Activated CD4-positive, alpha-beta T cell treated with anti-CD3 and anti-CD28 coated beads for 4 hours (primary cell): ENCODE results near the gene PBXIP1.
"Not testable (repeated sequence)": the region's sequence is repeated elsewhere in the genome, so short reads cannot be mapped to it uniquely, and the experiment has no call there.

Experiments
- DNase-seq, 2 donors: peaks; one replicate each; pipeline ENCODE4 v3.0.0-alpha.2; 2020

Gene PBXIP1

DNA sequence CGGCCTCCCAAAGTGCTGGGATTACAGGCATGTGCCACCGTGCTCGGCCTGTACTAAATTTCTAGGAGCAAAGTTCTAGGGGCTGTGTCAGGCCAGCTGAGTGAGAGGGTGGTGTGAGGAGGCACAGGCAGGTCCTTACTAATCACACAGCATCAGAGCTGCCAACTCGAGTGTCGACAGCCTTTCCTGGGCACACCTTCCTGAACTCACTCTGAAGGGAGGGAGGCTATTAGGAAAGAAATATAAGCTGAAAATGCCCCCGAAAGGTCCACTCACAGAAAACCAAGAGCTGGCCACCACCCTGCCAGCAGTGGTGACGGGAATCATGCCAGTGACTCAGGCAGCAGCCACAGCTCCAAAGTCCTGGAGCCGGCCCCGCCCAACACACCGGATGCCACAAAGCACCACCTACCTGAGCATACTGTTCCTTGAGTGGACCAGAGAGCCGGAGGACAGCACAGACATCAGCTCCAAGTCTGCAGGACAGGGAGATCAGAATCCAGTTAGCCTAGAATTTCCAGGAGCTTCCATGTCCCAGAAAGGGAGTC, 23.9 kb downstream of the PBXIP1 start:
- DNase-seq = no peak

GRCh38 chr1:154926201-154926600, 29.7 kb downstream of the PBXIP1 start:
- no peak for DNase-seq

GRCh38 chr1:154925335-154926170, 30.3 kb downstream of the PBXIP1 start:
- DNase-seq = no peak

- no peak for DNase-seq
Measured at GRCh38 chr1:154923695-154924094, 32.2 kb downstream of the PBXIP1 start.

GRCh38 chr1:154913273-154913672, 42.6 kb downstream of the PBXIP1 start:
- no peak for DNase-seq

DNA sequence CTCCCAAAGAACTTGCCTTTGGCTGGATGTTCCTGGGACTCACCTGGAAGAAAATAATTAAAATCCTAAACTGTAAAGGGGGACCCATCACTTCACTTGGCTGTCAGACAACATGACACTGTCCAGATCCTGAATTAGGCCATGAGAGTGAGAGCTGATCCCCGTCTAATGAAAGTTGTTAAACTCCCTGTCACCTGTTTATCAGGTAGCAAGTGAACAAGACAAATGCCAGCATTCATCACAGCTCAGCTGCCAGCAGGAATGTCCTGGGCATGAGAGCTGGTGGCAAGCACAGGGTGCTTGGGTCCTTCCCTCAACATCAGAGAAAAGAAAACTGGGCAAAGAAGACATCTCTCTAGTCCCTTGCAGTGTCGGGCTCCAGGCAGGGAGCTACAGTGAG, 43.1 kb downstream of the PBXIP1 start:
- no peak for DNase-seq

GRCh38 chr1:154911691-154912550, 44.0 kb downstream of the PBXIP1 start:
- DNase-seq = no peak

DNA sequence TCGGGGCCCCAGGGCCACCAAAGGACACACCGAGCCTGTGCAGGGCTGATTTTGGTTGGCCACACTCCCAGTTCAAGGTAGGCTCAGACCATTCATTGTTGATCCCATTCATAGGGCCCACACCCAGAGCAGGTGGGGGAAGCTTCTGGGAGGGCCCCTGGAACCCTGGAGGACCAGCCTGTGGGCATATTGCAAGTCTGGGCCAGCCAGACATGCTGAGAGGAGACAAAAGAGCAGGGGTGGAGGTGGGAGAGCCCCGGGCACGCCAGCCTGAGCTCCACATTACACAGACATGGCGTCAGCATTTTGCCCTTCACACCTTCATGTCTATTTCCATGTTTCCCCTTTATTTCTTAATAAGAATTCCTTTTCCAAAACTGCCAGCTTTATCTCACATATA, 45.0 kb downstream of the PBXIP1 start:
- DNase-seq = no peak

GRCh38 chr1:154908937-154909336, 47.0 kb downstream of the PBXIP1 start:
- DNase-seq = no peak

DNA sequence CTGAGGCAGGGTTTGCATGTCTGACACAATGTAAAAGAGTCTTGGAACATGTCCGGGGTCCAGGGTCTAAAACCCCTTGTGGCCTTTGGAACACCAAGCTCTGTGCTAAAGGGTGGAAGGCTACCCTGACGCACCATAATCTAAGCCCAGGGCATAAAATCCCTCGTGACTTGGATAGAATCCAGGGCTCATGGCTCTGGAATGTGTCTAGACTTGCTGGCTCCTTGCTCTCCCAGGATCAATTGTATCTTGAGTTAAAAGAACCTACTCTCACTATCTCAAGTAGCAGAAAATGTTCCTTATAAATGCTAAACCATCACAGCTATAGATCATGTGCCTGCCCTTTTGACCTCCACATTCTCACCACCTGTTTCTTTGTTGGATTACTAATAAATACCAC, 47.8 kb downstream of the PBXIP1 start:
- DNase-seq = not testable (repeated sequence)

GRCh38 chr1:154906621-154907081, 49.2 kb downstream of the PBXIP1 start:
- no peak for DNase-seq

DNA sequence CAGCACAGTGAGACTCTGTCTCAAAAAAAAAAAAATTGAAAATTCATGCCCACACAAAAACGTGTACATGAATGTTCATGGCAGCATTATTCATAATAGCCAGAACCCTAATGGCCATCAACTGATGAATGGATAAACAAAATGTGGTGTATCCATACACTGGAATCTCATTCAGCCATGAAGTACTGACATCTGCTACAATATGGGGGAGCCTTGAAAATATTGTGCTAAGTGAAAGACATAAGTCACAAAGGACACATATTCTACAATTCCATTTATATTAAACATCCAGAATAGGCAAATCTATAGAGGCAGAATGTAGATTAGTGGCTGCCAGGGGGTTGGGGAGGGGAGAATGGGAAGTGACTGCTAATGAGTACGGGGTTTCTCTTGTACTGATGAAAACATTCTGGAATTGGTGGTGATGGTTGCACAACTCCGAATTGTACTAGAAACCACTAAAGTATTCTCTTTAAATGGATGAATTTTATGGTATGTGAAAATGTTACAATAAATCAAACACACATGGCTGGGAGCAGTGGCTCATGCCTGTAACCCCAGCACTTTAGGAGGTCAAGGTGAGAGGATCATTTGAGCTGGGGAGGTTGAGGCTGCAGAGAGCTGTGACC, 52.8 kb downstream of the PBXIP1 start:
- no peak for DNase-seq

DNA sequence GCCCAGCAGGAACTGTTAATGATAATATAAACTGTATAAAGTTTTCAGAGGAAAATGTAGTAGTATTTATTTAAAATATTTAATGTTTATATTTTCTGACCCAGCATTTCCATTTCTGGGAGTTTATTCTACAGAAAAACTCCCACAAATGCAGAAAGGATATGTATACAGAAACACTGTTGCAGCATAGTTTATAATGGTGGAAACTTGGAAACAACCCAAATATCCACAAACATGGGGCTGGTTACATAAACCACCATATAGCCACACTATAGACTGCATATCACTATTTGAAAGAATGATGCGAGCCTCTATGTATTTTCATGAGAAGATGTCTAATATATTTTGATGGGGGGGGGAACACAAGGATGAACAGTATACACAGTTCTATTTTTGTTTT, 54.3 kb downstream of the PBXIP1 start:
- DNase-seq = no peak

GRCh38 chr1:154899041-154899440, 56.9 kb downstream of the PBXIP1 start:
- no peak for DNase-seq

DNA sequence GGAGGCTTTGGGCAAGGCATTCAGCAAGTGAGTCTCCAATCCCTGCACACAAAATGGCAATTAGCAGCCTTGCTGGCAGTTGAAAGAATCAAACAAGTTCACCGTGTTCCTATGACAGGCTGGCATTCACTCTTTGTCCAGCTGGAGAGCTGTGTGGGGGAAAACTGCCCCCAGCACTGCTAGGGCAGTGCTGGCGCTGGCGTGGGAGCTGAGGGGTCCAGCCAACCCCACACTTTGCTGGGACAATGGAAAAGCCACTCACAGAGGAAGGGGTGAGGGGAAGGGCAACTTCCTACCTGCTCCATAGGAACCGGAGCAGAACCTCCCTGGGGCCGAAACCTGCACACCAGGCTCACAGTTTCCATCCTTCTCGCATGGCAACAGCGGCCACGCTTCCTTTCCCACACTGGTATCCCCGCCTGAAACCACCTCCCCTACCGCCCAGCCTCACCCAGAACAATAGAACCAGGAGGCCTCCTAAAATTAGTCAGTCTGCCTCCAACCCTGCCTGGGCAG, 59.1 kb downstream of the PBXIP1 start:
- DNase-seq = no peak

- DNase-seq = no peak
Measured at GRCh38 chr1:154895798-154896197, 60.1 kb downstream of the PBXIP1 start.
